CD4-positive, alpha-beta T cell treated with Interleukin-6 at 100 ng/mL for 8 hours (primary cell): ENCODE data around the gene WNT11.

Experiments
- DNase-seq: peaks from one replicate; pipeline ENCODE4 v3.0.0-alpha.2; 2020; ENCODE audit warnings: mixed read lengths, low spot score

Gene WNT11

GRCh38 chr11:76206327-76207081, at the start of gene WNT11:
Gene WNT11, minus strand, starts transcription at chr11:76206502. Its CDS starts 95 bp downstream, at chr11:76206407.
- no peak for DNase-seq

- DNase-seq, result no peak
These were observed 47.1 kb upstream of the WNT11 start for GRCh38 chr11:76253416-76253815.

GRCh38 chr11:76252631-76253070, 46.3 kb upstream of the WNT11 start:
- DNase-seq, result no peak

GRCh38 chr11:76251576-76251975, 45.3 kb upstream of the WNT11 start:
- DNase-seq, result no peak

- no peak for DNase-seq
These were observed 44.9 kb upstream of the WNT11 start for GRCh38 chr11:76251226-76251575.

- no peak for DNase-seq
These were observed 44.4 kb upstream of the WNT11 start for GRCh38 chr11:76250520-76251225.

- DNase-seq, result no peak
These were observed 43.0 kb upstream of the WNT11 start for GRCh38 chr11:76249195-76249741.

- no peak for DNase-seq
These were observed 41.9 kb upstream of the WNT11 start for GRCh38 chr11:76248210-76248609.

- no peak for DNase-seq
These were observed 40.8 kb upstream of the WNT11 start for GRCh38 chr11:76247091-76247490.

- DNase-seq, result no peak
These were observed 40.1 kb upstream of the WNT11 start for GRCh38 chr11:76246271-76246933.

- DNase-seq, result no peak
These were observed 39.4 kb upstream of the WNT11 start for GRCh38 chr11:76245720-76246119.

GRCh38 chr11:76244316-76244851, 38.1 kb upstream of the WNT11 start:
- DNase-seq, result no peak

GRCh38 chr11:76243957-76244285, 37.6 kb upstream of the WNT11 start:
- DNase-seq, result no peak

GRCh38 chr11:76243193-76243956, 37.1 kb upstream of the WNT11 start:
- DNase-seq, result no peak

- no peak for DNase-seq
These were observed 35.9 kb upstream of the WNT11 start for GRCh38 chr11:76242004-76242779.

GRCh38 chr11:76241243-76242000, 35.1 kb upstream of the WNT11 start:
- no peak for DNase-seq

GRCh38 chr11:76240666-76241065, 34.4 kb upstream of the WNT11 start:
- DNase-seq, result no peak

- no peak for DNase-seq
These were observed 33.8 kb upstream of the WNT11 start for GRCh38 chr11:76240161-76240540.

GRCh38 chr11:76239483-76240160, 33.3 kb upstream of the WNT11 start:
- DNase-seq, result no peak

GRCh38 chr11:76238551-76238950, 32.2 kb upstream of the WNT11 start:
- DNase-seq, result no peak
